GM23338 (cell line): ENCODE measurements around the gene SSTR5. TPM values are rescaled to one million over a fixed set of nuclear protein-coding genes. Genes with fewer than 3 reads are reported as not detected.
A peak's percentile ranks its signal among the peaks of the same experiment; 100 is the strongest.

ENCODE experiments used
- ATAC-seq: fragments of 200-7000 bp; cut with Tn5 transposase; 3 replicates; pipeline ENCODE4 v1.9.1; 2020
- DNase-seq: peaks from one replicate; pipeline ENCODE4 v3.0.0-alpha.2; 2015; ENCODE audit warnings: low spot score
- H2AFZ ChIP-seq: fragments of 200-600 bp; sonication (generic); 2 replicates; pipeline ENCODE4 v1.8.0; 2016; ENCODE audit warnings: antibody characterized with exemption, mild to moderate bottlenecking, moderate library complexity
- H3F3A ChIP-seq: fragments of 200-600 bp; sonication (generic); replicated peaks from 2 replicates; pipeline ENCODE4 v1.8.0; 2017; ENCODE audit warnings: antibody characterized with exemption, mixed run types, low read depth
- H3K27ac ChIP-seq: fragments of 200-600 bp; sonication (generic); 2 replicates; pipeline ENCODE4 v1.6.1; 2016; ENCODE audit warnings: low read depth
- H3K27me3 ChIP-seq: fragments of 200-600 bp; sonication (generic); 2 replicates; pipeline ENCODE4 v1.8.0; 2016; ENCODE audit warnings: mild to moderate bottlenecking, mixed run types, moderate library complexity; ENCODE audit not compliant: insufficient read depth
- H3K36me3 ChIP-seq: fragments of 200-600 bp; sonication (generic); 2 replicates; pipeline ENCODE4 v1.8.0; 2016; ENCODE audit warnings: mild to moderate bottlenecking; ENCODE audit not compliant: insufficient read depth
- H3K4me1 ChIP-seq: fragments of 200-600 bp; sonication (generic); 2 replicates; pipeline ENCODE4 v1.8.0; 2016; ENCODE audit warnings: mild to moderate bottlenecking, moderate library complexity; ENCODE audit not compliant: insufficient read depth
- H3K4me2 ChIP-seq: fragments of 200-600 bp; sonication (generic); 2 replicates; pipeline ENCODE4 v1.7.1; 2017; ENCODE audit warnings: mixed run types
- H3K4me3 ChIP-seq: fragments of 200-600 bp; sonication (generic); 2 replicates; pipeline ENCODE4 v1.6.1; 2016; ENCODE audit warnings: mixed run types
- H3K79me2 ChIP-seq: fragments of 200-600 bp; sonication (generic); replicated peaks from 2 replicates; pipeline ENCODE4 v1.8.0; 2017; ENCODE audit warnings: mild to moderate bottlenecking; ENCODE audit not compliant: insufficient read depth
- H3K9me2 ChIP-seq: fragments of 200-600 bp; sonication (generic); 2 replicates; pipeline ENCODE4 v1.8.0; 2017; ENCODE audit not compliant: insufficient read depth
- H4K20me1 ChIP-seq: fragments of 200-600 bp; sonication (generic); replicated peaks from 2 replicates; pipeline ENCODE4 v1.8.0; 2017; ENCODE audit warnings: mild to moderate bottlenecking; ENCODE audit not compliant: insufficient read depth
- H3K27ac Mint-ChIP-seq: 2 replicates; pipeline ENCODE4 v1.8.0; 2020; ENCODE audit warnings: inconsistent platforms, mild to moderate bottlenecking, moderate library complexity, mixed read lengths
- H3K27me3 Mint-ChIP-seq: 3 replicates; pipeline ENCODE4 v1.8.0; 2022; ENCODE audit warnings: low read depth, mild to moderate bottlenecking, moderate library complexity, mixed read lengths, inconsistent platforms; ENCODE audit not compliant: insufficient read depth, poor library complexity
- H3K36me3 Mint-ChIP-seq: 3 replicates; pipeline ENCODE4 v1.8.0; 2021; ENCODE audit warnings: low read depth, mild to moderate bottlenecking, inconsistent platforms, moderate library complexity, mixed read lengths
- H3K4me1 Mint-ChIP-seq: 3 replicates; pipeline ENCODE4 v1.8.0; 2020; ENCODE audit warnings: mild to moderate bottlenecking, inconsistent platforms, mixed read lengths
- H3K4me3 Mint-ChIP-seq: 3 replicates; pipeline ENCODE4 v1.8.0; 2021; ENCODE audit warnings: moderate library complexity, mild to moderate bottlenecking, inconsistent platforms, mixed read lengths
- H3K9me3 Mint-ChIP-seq: 3 replicates; pipeline ENCODE4 v1.8.0; 2020; ENCODE audit warnings: moderate library complexity, mild to moderate bottlenecking, inconsistent platforms, mixed read lengths
- CREB1 ChIP-seq: fragments of 250-450 bp; sonication (Bioruptor Pico); IDR thresholded peaks from 2 replicates; pipeline ENCODE4 v1.5.0; 2020; ENCODE audit warnings: low read depth, mild to moderate bottlenecking, moderate library complexity
- ETS1 ChIP-seq: IDR thresholded peaks from 2 replicates; pipeline ENCODE4 v1.6.1; 2016; ENCODE audit warnings: antibody characterized with exemption
- NANOG ChIP-seq: IDR thresholded peaks from 2 replicates; pipeline ENCODE4 v1.6.1; 2016; ENCODE audit warnings: antibody characterized with exemption, borderline replicate concordance
- POLR2AphosphoS5 ChIP-seq: IDR thresholded peaks from 2 replicates; pipeline ENCODE4 v1.6.1; 2016; ENCODE audit warnings: antibody characterized with exemption, low read depth
- REST ChIP-seq: IDR thresholded peaks from one replicate; pipeline ENCODE4 v1.6.1; 2018; ENCODE audit warnings: antibody characterized with exemption; ENCODE audit not compliant: unreplicated experiment
- STAT1 ChIP-seq: IDR thresholded peaks from one replicate; pipeline ENCODE4 v1.6.1; 2016; ENCODE audit warnings: antibody characterized with exemption; ENCODE audit not compliant: unreplicated experiment
- ZNF114 ChIP-seq: fragments of 250-450 bp; sonication (Bioruptor Pico); IDR thresholded peaks from 2 replicates; pipeline ENCODE4 v1.5.0; 2020; ENCODE audit warnings: mild to moderate bottlenecking, moderate library complexity
- ZNF331 ChIP-seq: fragments of 250-450 bp; sonication (Bioruptor Pico); IDR thresholded peaks from 2 replicates; pipeline ENCODE4 v1.5.0; 2020; ENCODE audit warnings: low read depth, mild to moderate bottlenecking, moderate library complexity
- ZNF462 ChIP-seq: fragments of 250-450 bp; sonication (Bioruptor Pico); IDR thresholded peaks from 2 replicates; pipeline ENCODE4 v1.5.0; 2020; ENCODE audit warnings: mild to moderate bottlenecking, moderate library complexity
- long read RNA-seq: library from polyadenylated mRNA; unstranded; transcript quantifications from one replicate; pipeline ENCODE4 v2.0.0, GENCODE V29; 2020; ENCODE audit not compliant: unreplicated experiment
- polyA plus RNA-seq: library from polyadenylated mRNA; unstranded; fragments of >200 nt; fragmentation: Nextera tagmentation; extraction: Ambion mirVana; gene quantifications from 2 replicates; pipeline ENCODE4 v1.2.1, GENCODE V29; 2016
- total RNA-seq: library from RNA; depleted of rRNA; stranded (reverse); fragments of >200 nt; shearing (Covaris generic); gene quantifications from 2 replicates; pipeline ENCODE4 v1.2.3, GENCODE V29; 2014; rRNA removed

The SSTR5 gene
- total RNA-seq (1.0 TPM in 1 of 2 replicates, not detected in the other), polyA plus RNA-seq (0.60 TPM in 1 of 2 replicates, not detected in the other)
- long read RNA-seq, result 0 reads

GRCh38 chr16:1072526-1073261 is at the start of gene SSTR5:
SSTR5 (plus strand) TSS chr16:1072747; CDS start chr16:1078869, 6,122 bp downstream.
- Histone ChIP-seq H3K4me2 (peak within 1 kb of the TSS; percentile 80), H3K36me3 (no peaks in the 10 kb centered on the region), H2AFZ (peak within 1 kb of the TSS; percentile 14; the same call in 1 of the 2 replicates), H3K9me2 (no peaks in the 10 kb centered on the region), H3K27me3 (no peaks in the 10 kb centered on the region; the same call in 1 of the 2 replicates), H3K79me2 (no peaks in the 10 kb centered on the region), H4K20me1 (no peaks in the 10 kb centered on the region), H3K4me1 (peaks cover 13% of the 10 kb centered on the region; the same call in 1 of the 2 replicates), H3K4me3 (peak within 1 kb of the TSS; percentile 59), H3F3A (no peaks in the 10 kb centered on the region), H3K27ac (no peak within 1 kb of the TSS)
- Mint-ChIP-seq H3K4me3 (peak within 1 kb of the TSS; percentile 59), H3K27me3 (peaks cover 6% of the 10 kb centered on the region), H3K9me3 (no peaks in the 10 kb centered on the region), H3K27ac (no peak within 1 kb of the TSS), H3K4me1 (peaks cover 11% of the 10 kb centered on the region; the same call in 2 of the 3 replicates), H3K36me3 (no peaks in the 10 kb centered on the region)
- ATAC-seq (peak; percentile 24), DNase-seq (peak; percentile 52)
- no peak for TF ChIP-seq ZNF331

- no peaks in the 10 kb centered on the region for H4K20me1 ChIP-seq
- H3K9me3 Mint-ChIP-seq, result no peaks in the 10 kb centered on the region
- H3F3A ChIP-seq, result no peaks in the 10 kb centered on the region
- TF ChIP-seq ETS1, result no peak
- TF ChIP-seq NANOG, result no peak
- no peak for TF ChIP-seq REST
- no peak for TF ChIP-seq STAT1
- TF ChIP-seq POLR2AphosphoS5, result no peak
- TF ChIP-seq ZNF462 (CRISPR knock-in tag), result no peak
- no peak for TF ChIP-seq ZNF114
- no peak for TF ChIP-seq CREB1 (CRISPR knock-in tag)
Measured at GRCh38 chr16:1024138-1024537, 48.4 kb upstream of the SSTR5 start.

More at GRCh38 chr16:1024138-1024537, 48.4 kb upstream of the SSTR5 start:
- H3K4me3 Mint-ChIP-seq, result no peak overlapping the region
- Histone ChIP-seq H3K36me3 (no peaks in the 10 kb centered on the region), H3K4me2 (no peak overlapping the region), H3K27me3 (no peaks in the 10 kb centered on the region), H2AFZ (no peak overlapping the region), H3K9me2 (no peaks in the 10 kb centered on the region), H3K27ac (no peak overlapping the region), H3K4me3 (no peak overlapping the region), H3K79me2 (no peaks in the 10 kb centered on the region), H3K4me1 (no peaks in the 10 kb centered on the region)
- H3K27me3 Mint-ChIP-seq, result peaks cover 2% of the 10 kb centered on the region
- H3K4me1 Mint-ChIP-seq, result no peaks in the 10 kb centered on the region
- H3K27ac Mint-ChIP-seq, result no peak overlapping the region
- no peaks in the 10 kb centered on the region for H3K36me3 Mint-ChIP-seq
- ATAC-seq (no peak), DNase-seq (no peak)
